SK-N-SH treated with all-trans-retinoic acid at 6 μM for 48 hours (cell line): Measurements from ENCODE around the gene TRPV4.
A peak's percentile ranks its signal among the peaks of the same experiment; 100 is the strongest.

Experiments used
- ATAC-seq: fragments of 200-7000 bp; cut with Tn5 transposase; 3 replicates; pipeline ENCODE4 v1.9.1; 2020; ENCODE audit warnings: mild to moderate bottlenecking, moderate library complexity
- ARNTL ChIP-seq: fragments of 450-650 bp; formaldehyde crosslinking; IDR thresholded peaks from 2 replicates; pipeline ENCODE4 v1.5.0; 2020; ENCODE audit warnings: low read depth, mild to moderate bottlenecking, moderate library complexity, borderline replicate concordance
- BACH2 ChIP-seq: fragments of 250-450 bp; sonication (Bioruptor Pico); IDR thresholded peaks from 2 replicates; pipeline ENCODE4 v1.9.0; 2021; ENCODE audit warnings: mild to moderate bottlenecking, borderline replicate concordance
- CREB5 ChIP-seq: fragments of 250-450 bp; sonication (Bioruptor Pico); IDR thresholded peaks from 2 replicates; pipeline ENCODE4 v1.5.1; 2020; ENCODE audit warnings: low read depth, mild to moderate bottlenecking, moderate library complexity
- ESRRG ChIP-seq: fragments of 250-450 bp; sonication (Bioruptor Pico); IDR thresholded peaks from 2 replicates; pipeline ENCODE4 v1.6.1; 2021; ENCODE audit warnings: mild to moderate bottlenecking
- GLIS3 ChIP-seq: fragments of 250-450 bp; sonication (Bioruptor Pico); IDR thresholded peaks from 2 replicates; pipeline ENCODE4 v1.5.0; 2020; ENCODE audit warnings: mild to moderate bottlenecking, moderate library complexity
- ISL1 ChIP-seq: fragments of 250-450 bp; sonication (Bioruptor Pico); IDR thresholded peaks from 2 replicates; pipeline ENCODE4 v2.1.2; 2022; ENCODE audit warnings: mild to moderate bottlenecking, moderate library complexity
- PATZ1 ChIP-seq: fragments of 250-450 bp; sonication (Bioruptor Pico); IDR thresholded peaks from 2 replicates; pipeline ENCODE4 v1.8.0; 2020; ENCODE audit warnings: mild to moderate bottlenecking, moderate library complexity, borderline replicate concordance
- POU6F1 ChIP-seq: fragments of 250-450 bp; sonication (Bioruptor Pico); IDR thresholded peaks from 2 replicates; pipeline ENCODE4 v1.8.0; 2021; ENCODE audit warnings: low read depth, mild to moderate bottlenecking, moderate library complexity, borderline replicate concordance
- PPARA ChIP-seq: fragments of 250-450 bp; sonication (Bioruptor Pico); IDR thresholded peaks from 2 replicates; pipeline ENCODE4 v1.5.0; 2020; ENCODE audit warnings: mild to moderate bottlenecking, borderline replicate concordance
- RARB ChIP-seq: fragments of 250-450 bp; sonication (Bioruptor Pico); IDR thresholded peaks from 2 replicates; pipeline ENCODE4 v1.8.0; 2021; ENCODE audit warnings: mild to moderate bottlenecking, moderate library complexity
- TCF4 ChIP-seq: fragments of 250-450 bp; sonication (Bioruptor Pico); IDR thresholded peaks from 2 replicates; pipeline ENCODE4 v1.8.0; 2021; ENCODE audit warnings: mild to moderate bottlenecking, moderate library complexity, borderline replicate concordance
- TOX ChIP-seq: fragments of 250-450 bp; sonication (Bioruptor Pico); IDR thresholded peaks from 2 replicates; pipeline ENCODE4 v1.8.0; 2021; ENCODE audit warnings: mild to moderate bottlenecking, moderate library complexity, borderline replicate concordance
- ZC3H10 ChIP-seq: fragments of 250-450 bp; sonication (Bioruptor Pico); IDR thresholded peaks from 2 replicates; pipeline ENCODE4 v1.5.1; 2021; ENCODE audit warnings: mild to moderate bottlenecking, moderate library complexity
- ZFP3 ChIP-seq: fragments of 250-450 bp; sonication (Bioruptor Pico); IDR thresholded peaks from 2 replicates; pipeline ENCODE4 v1.5.0; 2020; ENCODE audit warnings: mild to moderate bottlenecking, moderate library complexity
- ZNF565 ChIP-seq: fragments of 450-650 bp; formaldehyde crosslinking; conservative IDR thresholded peaks from 2 replicates; pipeline ENCODE4 v1.5.0; 2020; ENCODE audit warnings: low read depth, mild to moderate bottlenecking, moderate library complexity
- ZNF70 ChIP-seq: fragments of 450-650 bp; formaldehyde crosslinking; IDR thresholded peaks from 2 replicates; pipeline ENCODE4 v1.5.0; 2020; ENCODE audit warnings: mild to moderate bottlenecking, moderate library complexity
- ZNF8 ChIP-seq: fragments of 450-650 bp; formaldehyde crosslinking; IDR thresholded peaks from 2 replicates; pipeline ENCODE4 v1.5.0; 2020; ENCODE audit warnings: mild to moderate bottlenecking, moderate library complexity
- TF ChIP-seq, protein P1 (sequence below): fragments of 250-450 bp; sonication (Bioruptor Pico); IDR thresholded peaks from 2 replicates; pipeline ENCODE4 v1.5.0; 2020; ENCODE audit warnings: mild to moderate bottlenecking, moderate library complexity

TRPV4 gene

GRCh38 chr12:109738209-109738608, 95.0 kb downstream of the TRPV4 start:
- ATAC-seq, result no peak
- no peak for TF ChIP-seq ZNF565
- TF ChIP-seq POU6F1 (CRISPR knock-in tag), result no peak
- TF ChIP-seq, protein P1, sequence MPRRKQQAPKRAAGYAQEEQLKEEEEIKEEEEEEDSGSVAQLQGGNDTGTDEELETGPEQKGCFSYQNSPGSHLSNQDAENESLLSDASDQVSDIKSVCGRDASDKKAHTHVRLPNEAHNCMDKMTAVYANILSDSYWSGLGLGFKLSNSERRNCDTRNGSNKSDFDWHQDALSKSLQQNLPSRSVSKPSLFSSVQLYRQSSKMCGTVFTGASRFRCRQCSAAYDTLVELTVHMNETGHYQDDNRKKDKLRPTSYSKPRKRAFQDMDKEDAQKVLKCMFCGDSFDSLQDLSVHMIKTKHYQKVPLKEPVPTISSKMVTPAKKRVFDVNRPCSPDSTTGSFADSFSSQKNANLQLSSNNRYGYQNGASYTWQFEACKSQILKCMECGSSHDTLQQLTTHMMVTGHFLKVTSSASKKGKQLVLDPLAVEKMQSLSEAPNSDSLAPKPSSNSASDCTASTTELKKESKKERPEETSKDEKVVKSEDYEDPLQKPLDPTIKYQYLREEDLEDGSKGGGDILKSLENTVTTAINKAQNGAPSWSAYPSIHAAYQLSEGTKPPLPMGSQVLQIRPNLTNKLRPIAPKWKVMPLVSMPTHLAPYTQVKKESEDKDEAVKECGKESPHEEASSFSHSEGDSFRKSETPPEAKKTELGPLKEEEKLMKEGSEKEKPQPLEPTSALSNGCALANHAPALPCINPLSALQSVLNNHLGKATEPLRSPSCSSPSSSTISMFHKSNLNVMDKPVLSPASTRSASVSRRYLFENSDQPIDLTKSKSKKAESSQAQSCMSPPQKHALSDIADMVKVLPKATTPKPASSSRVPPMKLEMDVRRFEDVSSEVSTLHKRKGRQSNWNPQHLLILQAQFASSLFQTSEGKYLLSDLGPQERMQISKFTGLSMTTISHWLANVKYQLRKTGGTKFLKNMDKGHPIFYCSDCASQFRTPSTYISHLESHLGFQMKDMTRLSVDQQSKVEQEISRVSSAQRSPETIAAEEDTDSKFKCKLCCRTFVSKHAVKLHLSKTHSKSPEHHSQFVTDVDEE (CRISPR knock-in tag), result no peak
- TF ChIP-seq TOX (CRISPR knock-in tag), result no peak
- no peak for TF ChIP-seq ESRRG
- TF ChIP-seq CREB5 (CRISPR knock-in tag), result no peak
- no peak for TF ChIP-seq GLIS3 (CRISPR knock-in tag)
- no peak for TF ChIP-seq ZNF70 (CRISPR knock-in tag)
- no peak for TF ChIP-seq ISL1
- TF ChIP-seq BACH2 (CRISPR knock-in tag), result no peak
- TF ChIP-seq PPARA (CRISPR knock-in tag), result no peak
- TF ChIP-seq ZC3H10, result no peak
- no peak for TF ChIP-seq RARB (CRISPR knock-in tag)
- no peak for TF ChIP-seq TCF4 (CRISPR knock-in tag)
- no peak for TF ChIP-seq PATZ1 (CRISPR knock-in tag)
- TF ChIP-seq ZNF8, result no peak

GRCh38 chr12:109737631-109738030, 95.6 kb downstream of the TRPV4 start:
- TF ChIP-seq GLIS3 (CRISPR knock-in tag), result no peak
- peak; percentile 50; the same call in 1 of the 2 replicates for TF ChIP-seq TCF4 (CRISPR knock-in tag)
- no peak for ATAC-seq

DNA sequence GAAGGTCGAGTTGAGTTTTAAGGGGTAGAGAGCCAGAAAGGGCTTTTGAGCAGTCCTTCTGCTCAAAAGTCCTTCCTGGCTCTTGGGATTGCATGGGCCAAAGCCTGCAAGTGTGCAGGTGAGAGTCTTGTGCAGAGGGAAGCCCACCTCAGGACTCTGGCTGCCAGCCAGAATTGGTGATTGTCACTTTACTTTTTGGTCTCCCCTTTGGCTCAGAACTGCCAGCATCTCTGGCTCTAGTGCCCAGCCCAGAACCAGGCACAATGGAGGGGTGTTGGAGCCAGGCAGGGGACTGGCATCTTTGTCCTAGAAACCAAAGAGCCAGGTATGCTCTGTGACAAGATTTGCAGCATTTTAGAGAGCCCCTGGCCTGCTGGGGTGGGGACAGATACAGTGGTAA, 96.1 kb downstream of the TRPV4 start:
- ATAC-seq, result no peak
- no peak for TF ChIP-seq ARNTL (CRISPR knock-in tag)
- TF ChIP-seq RARB (CRISPR knock-in tag), result no peak
- TF ChIP-seq ZNF565, result no peak
- TF ChIP-seq ZFP3 (CRISPR knock-in tag), result no peak
- no peak for TF ChIP-seq PPARA (CRISPR knock-in tag)
- TF ChIP-seq PATZ1 (CRISPR knock-in tag), result no peak
- no peak for TF ChIP-seq TCF4 (CRISPR knock-in tag)
- TF ChIP-seq, all 23 proteins: peak for 0

DNA sequence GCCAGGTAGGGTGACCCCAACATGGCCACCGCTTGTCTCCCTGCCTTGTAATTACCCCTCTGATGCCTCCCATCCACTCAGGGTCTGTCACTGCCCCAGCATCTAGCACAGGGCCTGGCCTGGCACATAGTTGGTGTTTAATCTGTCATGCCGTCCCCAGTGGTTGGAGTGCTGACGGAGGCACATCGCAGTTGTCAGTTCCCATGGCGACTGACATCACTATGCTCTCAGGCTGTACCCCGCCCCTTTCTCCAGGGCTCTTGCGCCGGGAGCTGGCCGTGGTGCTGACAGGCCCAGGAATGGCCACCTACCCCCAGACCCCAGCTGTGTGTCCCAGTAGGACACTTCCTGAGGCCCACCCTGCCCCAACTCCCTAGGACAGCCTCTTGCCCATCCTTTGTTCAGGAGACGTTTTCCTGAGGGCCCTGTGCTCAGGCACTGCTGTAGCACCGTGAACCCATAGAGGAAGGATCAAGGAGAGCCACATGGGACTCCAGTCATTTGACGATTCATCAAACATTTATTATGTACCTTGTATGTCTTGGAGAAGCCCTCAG, 96.6 kb downstream of the TRPV4 start:
- no peak for TF ChIP-seq PATZ1 (CRISPR knock-in tag)
- ATAC-seq, result peak; percentile 18
